Inferior parietal cortex (tissue), 1 donor: ENCODE results near the gene FARS2.

Source experiments
- DNase-seq: peaks from one replicate; pipeline ENCODE4 v3.0.0-alpha.2; 2016; ENCODE audit errors: extremely low spot score

FARS2 gene

DNA sequence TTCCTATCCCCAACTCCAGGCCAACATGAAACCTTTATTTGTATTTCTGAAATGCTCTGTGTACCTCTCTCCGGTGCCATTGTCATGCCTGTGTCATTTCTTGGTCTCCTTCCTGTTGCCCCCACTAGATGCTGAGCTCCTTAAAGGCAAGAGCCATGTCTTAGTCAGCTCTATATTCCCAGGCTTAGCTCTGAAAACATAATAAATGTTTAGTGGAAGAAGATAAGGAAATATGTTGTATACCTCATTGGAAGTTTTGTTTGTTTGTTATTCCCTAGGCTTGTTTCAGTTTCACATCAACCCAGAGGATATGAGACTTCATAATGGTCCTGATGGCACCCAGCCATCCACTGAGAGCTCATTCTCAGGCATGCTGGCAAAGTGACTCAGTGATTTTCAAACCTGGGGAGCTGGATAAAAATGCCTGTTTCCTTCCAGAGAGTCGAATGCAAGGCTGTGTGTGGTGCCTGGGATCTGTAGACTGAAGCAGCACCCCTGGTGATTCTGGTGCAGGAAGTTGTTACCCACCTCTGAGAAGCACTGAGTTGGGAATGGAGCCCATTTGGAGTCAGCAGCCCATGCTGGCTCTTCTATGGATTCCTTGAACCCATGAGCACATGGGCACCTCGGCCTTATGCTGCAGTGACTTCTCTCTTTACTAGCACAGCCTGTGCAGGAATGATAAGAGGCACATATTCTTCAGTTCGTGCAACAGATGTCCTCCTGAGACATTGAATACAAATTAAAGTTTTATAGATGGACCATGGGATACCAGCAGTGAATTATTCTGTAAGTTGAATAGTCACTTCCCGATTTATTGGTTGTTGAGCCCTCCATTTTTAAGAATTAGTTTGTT lies 205.2 kb downstream of the FARS2 start:
- DNase-seq = no peak

- no peak for DNase-seq
These were observed 207.3 kb downstream of the FARS2 start for GRCh38 chr6:5468586-5468985.

DNA sequence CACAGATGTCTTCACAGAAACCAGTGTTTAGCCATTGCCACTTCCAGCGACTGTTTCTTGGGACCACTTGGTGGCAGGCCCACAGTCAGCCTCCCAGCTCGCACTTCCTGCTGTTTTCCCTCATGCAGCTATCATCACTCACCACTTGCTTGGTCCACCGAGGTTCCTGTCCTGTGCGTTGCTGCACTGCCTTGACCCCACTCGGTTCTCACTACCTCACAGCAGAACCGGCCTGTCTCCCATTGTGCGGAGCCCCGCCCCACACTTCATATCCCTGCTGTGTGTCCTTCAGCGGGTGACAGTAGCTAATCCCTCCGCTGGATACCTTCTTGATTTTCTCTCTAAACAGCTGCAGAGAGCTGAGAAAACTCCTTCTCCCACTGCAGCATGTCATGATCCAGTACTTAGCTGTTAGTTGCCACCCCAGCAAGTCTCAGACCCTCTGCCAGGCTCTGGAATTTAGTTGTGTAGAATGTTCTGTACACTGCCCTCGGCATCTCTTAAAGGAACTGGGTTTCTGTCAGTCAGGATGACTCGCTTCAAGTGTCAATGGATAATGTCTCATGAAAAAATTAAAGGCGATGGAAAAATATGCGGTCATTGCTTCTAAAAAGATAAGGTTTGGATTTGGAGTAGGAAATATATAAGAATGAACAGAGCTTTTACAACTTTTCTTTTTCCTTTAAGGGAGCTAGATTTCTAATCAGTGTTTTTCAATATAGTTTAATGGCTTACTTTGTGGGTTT lies 208.0 kb downstream of the FARS2 start:
- no peak for DNase-seq

GRCh38 chr6:5471044-5471443 lies 209.7 kb downstream of the FARS2 start:
- DNase-seq = peak; percentile 87

DNA sequence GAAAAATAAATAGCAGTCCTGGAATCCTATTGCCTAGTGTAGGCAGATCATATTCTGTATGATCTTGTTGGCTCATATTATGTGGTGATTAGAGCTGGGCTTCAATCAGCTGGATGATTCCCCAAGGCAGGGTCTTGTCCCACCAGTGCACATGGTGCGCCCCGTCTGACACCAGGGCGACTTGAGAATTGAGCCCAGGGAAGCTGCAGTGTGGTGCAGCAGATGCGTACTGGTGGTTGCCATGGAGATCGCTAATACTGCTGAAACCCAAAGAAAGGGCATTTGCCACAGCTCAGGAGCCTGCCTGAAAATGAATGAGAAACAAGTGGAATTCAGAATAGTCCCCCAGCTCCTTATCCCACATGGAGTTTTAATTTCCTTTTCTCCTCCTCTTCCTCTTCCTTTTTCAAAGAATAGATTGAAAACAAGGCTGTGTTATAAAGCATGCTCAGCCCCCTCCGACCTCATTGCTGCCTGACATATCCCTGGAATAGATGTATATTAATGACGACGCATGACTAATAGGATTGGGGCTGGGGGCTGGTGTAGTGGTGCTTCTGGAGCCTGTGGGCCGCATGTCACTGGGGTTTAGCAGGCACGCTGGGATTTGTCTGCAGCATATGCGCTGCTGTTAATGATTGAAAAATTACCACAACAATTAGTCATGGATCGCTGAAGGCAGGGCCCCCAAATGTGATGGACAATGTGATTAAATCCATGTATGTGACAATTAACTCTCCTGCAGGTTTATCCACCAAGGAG lies 210.5 kb downstream of the FARS2 start:
- DNase-seq = no peak

DNA sequence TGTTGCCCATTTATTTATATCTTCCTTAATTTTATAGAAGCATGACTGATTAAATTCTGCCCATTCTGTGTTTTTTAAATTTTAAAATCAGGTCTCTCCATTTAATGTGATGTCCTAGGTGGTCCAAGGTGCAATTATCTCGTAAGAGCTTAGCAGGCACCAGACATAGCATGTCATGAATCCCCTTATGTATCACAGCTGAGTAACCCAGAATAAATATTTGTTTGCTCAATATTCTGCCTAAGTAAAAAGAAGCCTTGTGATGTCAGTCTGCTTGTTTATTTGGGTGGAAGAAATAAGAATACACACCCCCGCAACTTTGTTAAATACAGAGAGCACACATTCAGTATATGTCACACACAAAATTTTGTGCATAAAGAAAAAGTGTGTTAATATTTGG lies 211.3 kb downstream of the FARS2 start:
- no peak for DNase-seq

GRCh38 chr6:5475779-5476178 lies 214.5 kb downstream of the FARS2 start:
- no peak for DNase-seq

- no peak for DNase-seq
These were observed 217.1 kb downstream of the FARS2 start for GRCh38 chr6:5478380-5478779.

- DNase-seq = no peak
These were observed 219.7 kb downstream of the FARS2 start for GRCh38 chr6:5481033-5481432.

DNA sequence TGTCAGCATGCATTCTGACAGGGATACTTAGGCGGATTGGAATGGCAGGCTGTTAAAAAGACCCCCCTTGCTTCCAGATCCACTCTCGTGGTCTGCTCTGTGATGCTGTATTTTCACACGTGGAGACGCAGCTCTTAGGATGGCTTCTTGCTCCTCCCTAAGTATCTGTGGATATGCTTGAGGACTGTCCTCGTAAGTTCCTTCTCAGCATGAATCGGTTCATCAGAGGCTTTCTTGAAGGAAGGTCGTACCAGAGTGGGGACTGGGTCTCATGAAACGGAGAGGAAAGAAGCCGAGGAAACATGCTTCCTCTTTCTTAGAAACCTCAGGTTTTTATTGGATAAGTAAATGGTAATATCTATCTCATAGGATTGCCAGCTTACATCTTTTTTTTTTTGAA lies 220.4 kb downstream of the FARS2 start:
- no peak for DNase-seq

- no peak for DNase-seq
These were observed 221.3 kb downstream of the FARS2 start for GRCh38 chr6:5482619-5483018.

GRCh38 chr6:5484692-5485091 lies 223.4 kb downstream of the FARS2 start:
- DNase-seq = no peak

GRCh38 chr6:5486214-5486613 lies 224.9 kb downstream of the FARS2 start:
- no peak for DNase-seq

GRCh38 chr6:5490501-5491069 lies 229.3 kb downstream of the FARS2 start:
- no peak for DNase-seq

- DNase-seq = no peak
These were observed 231.0 kb downstream of the FARS2 start for GRCh38 chr6:5492356-5492755.

- DNase-seq = no peak
These were observed 232.5 kb downstream of the FARS2 start for GRCh38 chr6:5493806-5494205.

DNA sequence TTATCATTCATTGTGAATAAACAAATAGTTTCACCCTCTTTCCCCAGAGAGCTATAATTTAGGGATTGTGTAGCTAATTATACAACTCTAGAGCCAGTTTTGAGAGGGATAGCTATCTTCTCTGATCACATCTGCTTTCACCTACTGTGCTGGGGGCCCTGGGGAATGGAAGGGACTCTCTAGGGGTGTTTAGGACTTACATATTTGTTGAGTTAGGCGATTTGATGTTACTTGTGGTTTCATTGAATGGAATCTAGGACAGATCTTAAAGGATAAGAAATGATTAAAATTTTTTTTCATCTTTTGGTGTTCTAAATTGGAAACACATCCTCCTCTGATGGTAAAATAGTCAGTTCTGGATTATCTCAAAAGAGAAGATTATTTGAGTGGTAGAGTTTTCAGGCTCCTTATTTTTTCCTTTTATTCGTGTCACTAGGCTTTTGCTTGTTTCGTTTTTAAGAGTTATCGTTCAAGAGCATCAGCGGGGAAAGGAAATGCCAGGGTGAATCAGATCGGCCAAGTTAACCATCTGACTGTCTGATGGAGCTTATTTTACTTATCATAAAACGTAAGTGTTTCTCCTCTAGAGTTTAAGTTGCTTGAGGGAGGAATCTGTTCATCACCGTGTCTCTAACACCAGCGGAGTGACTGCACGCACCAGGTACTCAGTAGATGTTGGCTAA lies 236.7 kb downstream of the FARS2 start:
- no peak for DNase-seq

GRCh38 chr6:5498579-5498899 lies 237.2 kb downstream of the FARS2 start:
- no peak for DNase-seq

DNA sequence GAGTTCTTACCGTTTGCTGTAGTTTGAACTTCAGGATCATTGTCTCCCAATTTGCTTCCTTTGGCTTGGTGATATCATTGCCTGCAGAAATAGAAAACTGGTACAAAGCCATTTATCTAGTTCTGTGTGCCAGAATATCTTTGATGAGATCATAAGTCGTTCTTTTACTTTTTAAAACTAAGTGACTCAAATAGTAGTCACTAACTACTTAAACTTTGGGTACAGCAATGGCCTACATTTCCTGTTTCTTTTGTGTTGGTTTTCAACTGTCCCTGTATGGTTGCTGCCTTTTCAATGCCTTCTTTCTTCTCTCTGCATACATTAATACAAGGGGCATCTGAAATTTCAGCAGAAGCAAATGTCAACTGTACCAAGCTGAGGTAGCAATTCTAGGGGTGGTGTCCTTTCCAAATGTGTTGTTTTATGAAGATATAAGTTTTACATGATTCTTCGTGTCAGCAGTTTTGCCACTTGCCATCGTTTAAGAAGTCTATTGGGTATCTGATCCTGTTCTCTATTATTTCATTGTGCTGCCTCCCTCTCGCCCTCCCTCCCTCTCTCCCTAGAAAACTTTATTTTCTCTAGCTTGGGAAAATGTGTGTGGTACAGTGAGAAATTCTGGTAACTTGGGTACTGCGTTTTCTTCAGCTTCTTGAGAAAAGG lies 238.5 kb downstream of the FARS2 start:
- peak; percentile 47 for DNase-seq

DNA sequence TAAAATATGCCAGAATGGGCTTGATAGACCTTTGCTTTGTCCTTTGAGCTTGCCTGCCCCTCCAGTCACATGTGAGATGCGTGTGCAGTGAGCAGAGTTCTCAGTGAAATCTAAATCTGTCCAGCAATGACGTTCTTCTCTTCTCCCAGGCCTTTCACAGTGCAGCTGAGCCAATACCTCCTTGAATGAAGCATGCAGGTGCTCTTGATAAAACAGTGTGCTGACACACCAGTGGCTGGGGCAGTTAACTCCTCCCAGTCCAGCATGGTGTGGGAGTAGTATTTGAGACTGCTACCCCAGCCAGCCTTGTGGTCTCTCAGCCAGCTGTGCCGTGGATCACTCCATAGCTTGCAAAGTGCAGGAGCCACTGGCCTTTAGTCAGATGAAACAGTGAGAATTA lies 240.5 kb downstream of the FARS2 start:
- no peak for DNase-seq

DNA sequence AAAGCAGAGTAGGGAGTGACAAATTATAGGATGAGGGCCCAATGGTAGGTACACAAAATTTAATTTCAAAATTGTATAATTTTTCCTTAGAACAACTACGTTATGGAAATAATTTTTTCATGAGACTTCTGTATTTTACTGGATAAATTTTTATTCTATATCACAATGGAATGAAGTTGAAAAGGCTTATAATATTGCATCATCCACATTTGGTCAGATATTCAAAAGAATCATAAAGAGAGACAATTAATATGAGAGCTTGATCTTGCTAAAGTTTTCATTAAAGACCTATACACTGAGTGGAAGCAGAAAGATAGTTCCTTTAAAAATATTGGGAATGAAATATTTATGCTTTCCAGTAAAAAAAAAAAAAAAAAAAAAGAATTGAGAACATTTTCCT lies 242.8 kb downstream of the FARS2 start:
- DNase-seq = no peak
